GM19438 (cell line): Measurements from ENCODE around the gene CACNB4.
"Not testable (repeated sequence)": the region's sequence is repeated elsewhere in the genome, so short reads cannot be mapped to it uniquely, and the experiment has no call there.

Source experiments
- ATAC-seq: cut with Tn5 transposase; IDR thresholded peaks from one replicate; pipeline ENCODE4 v1.9.1; 2021; ENCODE audit warnings: low read depth; ENCODE audit not compliant: unreplicated experiment

CACNB4 gene

GRCh38 chr2:152028182-152028862 lies 70.5 kb downstream of the CACNB4 start:
- no peak for ATAC-seq

GRCh38 chr2:152025678-152026287 lies 73.1 kb downstream of the CACNB4 start:
- peak; percentile 95 for ATAC-seq

GRCh38 chr2:152024477-152024876 lies 74.4 kb downstream of the CACNB4 start:
- ATAC-seq = no peak

GRCh38 chr2:152022090-152022489 lies 76.8 kb downstream of the CACNB4 start:
- no peak for ATAC-seq

- ATAC-seq = not testable (repeated sequence)
These were observed 77.8 kb downstream of the CACNB4 start for GRCh38 chr2:152021001-152021400.

GRCh38 chr2:152019732-152020131 lies 79.1 kb downstream of the CACNB4 start:
- ATAC-seq = no peak

- ATAC-seq = no peak
These were observed 82.4 kb downstream of the CACNB4 start for GRCh38 chr2:152016181-152017120.

- ATAC-seq = no peak
These were observed 83.3 kb downstream of the CACNB4 start for GRCh38 chr2:152015552-152015951.

- ATAC-seq = no peak
These were observed 86.1 kb downstream of the CACNB4 start for GRCh38 chr2:152012697-152013096.

GRCh38 chr2:152011724-152012123 lies 87.1 kb downstream of the CACNB4 start:
- no peak for ATAC-seq

GRCh38 chr2:152005607-152006006 lies 93.2 kb downstream of the CACNB4 start:
- ATAC-seq = no peak

- ATAC-seq = not testable (repeated sequence)
These were observed 95.6 kb downstream of the CACNB4 start for GRCh38 chr2:152003283-152003682.

GRCh38 chr2:151999053-151999452 lies 99.8 kb downstream of the CACNB4 start:
- peak; percentile 81 for ATAC-seq

- ATAC-seq = no peak
These were observed 102.4 kb downstream of the CACNB4 start for GRCh38 chr2:151996243-151997003.

- no peak for ATAC-seq
These were observed 103.7 kb downstream of the CACNB4 start for GRCh38 chr2:151995161-151995557.

- not testable (repeated sequence) for ATAC-seq
These were observed 104.7 kb downstream of the CACNB4 start for GRCh38 chr2:151994178-151994577.

GRCh38 chr2:151991010-151991409 lies 107.8 kb downstream of the CACNB4 start:
- no peak for ATAC-seq

- ATAC-seq = no peak
These were observed 109.5 kb downstream of the CACNB4 start for GRCh38 chr2:151989378-151989777.

- ATAC-seq = no peak
These were observed 111.4 kb downstream of the CACNB4 start for GRCh38 chr2:151987484-151987883.

GRCh38 chr2:151984424-151985083 lies 114.3 kb downstream of the CACNB4 start:
- ATAC-seq = no peak
